DOHH2 (cell line): ENCODE data around the gene COPS7A.

Source experiments
- H3F3A ChIP-seq: fragments of 200-600 bp; sonication (generic), shearing (Covaris generic); 2 replicates; pipeline ENCODE4 v1.6.0; 2016; ENCODE audit warnings: antibody characterized with exemption, mild to moderate bottlenecking; ENCODE audit not compliant: control insufficient read depth, insufficient read depth
- H3K27ac ChIP-seq: fragments of 200-600 bp; sonication (generic); 2 replicates; pipeline ENCODE4 v1.5.1; 2014; ENCODE audit warnings: low read depth, mild to moderate bottlenecking, low read length, moderate library complexity
- H3K27me3 ChIP-seq: fragments of 200-600 bp; sonication (generic); 2 replicates; pipeline ENCODE4 v1.6.1; 2014; ENCODE audit warnings: mild to moderate bottlenecking, low read length, mixed read lengths; ENCODE audit not compliant: control insufficient read depth
- H3K36me3 ChIP-seq: fragments of 200-600 bp; sonication (generic); 2 replicates; pipeline ENCODE4 v1.6.1; 2014; ENCODE audit warnings: mild to moderate bottlenecking, low read length, moderate library complexity, mixed read lengths; ENCODE audit not compliant: control insufficient read depth
- H3K4me1 ChIP-seq: fragments of 200-600 bp; sonication (generic); 2 replicates; pipeline ENCODE4 v1.6.1; 2014; ENCODE audit warnings: mild to moderate bottlenecking, low read length, mixed read lengths; ENCODE audit not compliant: control insufficient read depth
- H3K4me2 ChIP-seq: fragments of 200-600 bp; sonication (generic); 2 replicates; pipeline ENCODE4 v1.6.0; 2014; ENCODE audit warnings: mild to moderate bottlenecking, low read length, moderate library complexity
- H3K4me3 ChIP-seq: fragments of 200-600 bp; sonication (generic); 2 replicates; pipeline ENCODE4 v1.5.1; 2014; ENCODE audit warnings: mild to moderate bottlenecking, low read length, mixed read lengths
- H3K79me2 ChIP-seq: fragments of 200-600 bp; sonication (generic); 2 replicates; pipeline ENCODE4 v1.6.1; 2014; ENCODE audit warnings: mild to moderate bottlenecking, low read length, mixed read lengths; ENCODE audit not compliant: control insufficient read depth
- H3K9me2 ChIP-seq: fragments of 200-600 bp; sonication (generic); replicated peaks from 2 replicates; pipeline ENCODE4 v1.6.1; 2014; ENCODE audit warnings: mild to moderate bottlenecking, low read length, mixed read lengths; ENCODE audit not compliant: control insufficient read depth
- H3K9me3 ChIP-seq: fragments of 200-600 bp; sonication (generic); 2 replicates; pipeline ENCODE4 v1.6.1; 2014; ENCODE audit warnings: antibody characterized with exemption, low read length, mixed read lengths; ENCODE audit not compliant: control insufficient read depth, insufficient read depth
- H4K20me1 ChIP-seq: fragments of 200-600 bp; sonication (generic); 2 replicates; pipeline ENCODE4 v1.6.0; 2014; ENCODE audit warnings: low read depth, mild to moderate bottlenecking, antibody characterized with exemption, low read length, moderate library complexity; ENCODE audit not compliant: control insufficient read depth, insufficient read depth
- EZH2phosphoT487 ChIP-seq: fragments of 200-600 bp; sonication (generic); IDR thresholded peaks from 2 replicates; pipeline ENCODE4 v1.6.1; 2017; ENCODE audit warnings: borderline replicate concordance, mild to moderate bottlenecking, antibody characterized with exemption, low read length, moderate library complexity, mixed read lengths
- TF ChIP-seq, protein P1 (sequence below): fragments of 200-600 bp; sonication (generic); IDR thresholded peaks from one replicate; pipeline ENCODE4 v1.5.1; 2014; ENCODE audit warnings: antibody characterized with exemption, mild to moderate bottlenecking, low read depth, low read length; ENCODE audit not compliant: poor library complexity, severe bottlenecking

COPS7A gene

DNA sequence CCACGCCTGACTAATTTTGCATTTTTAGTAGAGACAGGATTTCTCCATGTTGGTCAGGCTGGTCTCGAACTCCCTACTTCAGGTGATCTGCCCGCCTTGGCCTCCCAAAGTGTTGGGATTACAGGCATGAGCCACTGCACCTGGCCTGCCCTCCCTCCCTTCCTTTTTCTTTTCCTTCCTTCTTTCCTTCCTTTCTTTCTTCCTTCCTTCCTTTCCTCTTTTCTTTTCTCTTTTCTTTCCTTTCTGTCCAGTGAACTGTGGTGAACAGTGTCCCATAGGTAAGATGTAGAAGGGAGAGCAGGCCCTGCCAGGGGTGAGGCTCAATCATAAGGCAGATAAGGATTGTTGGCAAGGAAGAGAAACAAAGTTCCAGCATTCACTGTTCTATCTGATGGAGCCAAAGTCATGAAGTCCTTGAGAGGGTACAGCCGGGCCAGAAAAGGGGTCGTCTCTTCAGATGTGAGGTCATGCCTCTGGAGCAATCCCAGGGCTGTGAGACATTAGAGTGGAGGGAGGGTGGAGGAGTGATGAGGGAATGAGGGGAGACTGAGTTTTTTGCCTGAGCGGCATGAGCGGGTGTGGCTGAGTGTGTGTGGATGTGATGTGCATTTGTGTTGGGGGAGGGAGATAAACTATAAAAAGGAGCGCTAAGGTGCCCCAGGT, 33.3 kb downstream of the COPS7A start:
- H3F3A ChIP-seq, result no peaks in the 10 kb centered on the region
- H3K9me3 ChIP-seq, result no peaks in the 10 kb centered on the region
- H3K4me3 ChIP-seq, result no peak overlapping the region

DNA sequence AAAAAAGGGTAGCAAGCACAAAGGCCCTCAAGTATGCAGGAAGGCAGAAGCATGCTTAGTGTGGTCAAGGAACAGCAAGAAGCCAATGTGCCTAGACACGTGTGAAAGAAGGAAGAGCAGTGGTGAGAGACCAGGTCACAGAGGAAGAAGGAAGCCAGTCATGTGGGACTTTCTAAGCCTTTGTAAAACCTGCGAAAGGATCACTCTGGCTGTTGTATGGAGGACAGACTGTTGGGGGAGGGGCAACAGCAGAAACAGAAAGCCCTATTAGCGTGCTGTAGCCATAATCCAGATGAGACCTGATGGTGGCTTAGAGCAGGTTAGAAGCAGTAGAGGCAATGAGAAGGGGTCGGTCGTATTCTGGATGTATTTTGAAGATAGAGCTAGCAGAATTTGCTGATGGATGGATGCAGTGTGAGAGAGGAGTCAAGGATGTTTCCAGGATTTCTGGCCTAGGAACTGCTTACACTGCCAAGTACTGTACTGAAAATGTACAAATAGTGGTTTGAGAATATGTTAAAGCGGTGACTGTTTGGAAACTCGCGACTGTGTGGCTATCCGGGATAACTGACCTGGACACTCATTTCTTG, 34.8 kb downstream of the COPS7A start:
- Histone ChIP-seq H4K20me1 (no peaks in the 10 kb centered on the region), H3K9me2 (no peaks in the 10 kb centered on the region), H3K4me3 (peak overlapping the region; percentile 17; the same call in 1 of the 2 replicates), H3K4me2 (peak overlapping the region; percentile 50), H3K27ac (no peak overlapping the region), H3K9me3 (no peaks in the 10 kb centered on the region), H3K36me3 (no peaks in the 10 kb centered on the region), H3K27me3 (no peaks in the 10 kb centered on the region), H3K4me1 (peaks cover 27% of the 10 kb centered on the region), H3K79me2 (no peaks in the 10 kb centered on the region), H3F3A (0 out of 2 replicates have a peak, but pooled peaks cover 2% of the 10 kb centered on the region)
- TF ChIP-seq, protein P1, sequence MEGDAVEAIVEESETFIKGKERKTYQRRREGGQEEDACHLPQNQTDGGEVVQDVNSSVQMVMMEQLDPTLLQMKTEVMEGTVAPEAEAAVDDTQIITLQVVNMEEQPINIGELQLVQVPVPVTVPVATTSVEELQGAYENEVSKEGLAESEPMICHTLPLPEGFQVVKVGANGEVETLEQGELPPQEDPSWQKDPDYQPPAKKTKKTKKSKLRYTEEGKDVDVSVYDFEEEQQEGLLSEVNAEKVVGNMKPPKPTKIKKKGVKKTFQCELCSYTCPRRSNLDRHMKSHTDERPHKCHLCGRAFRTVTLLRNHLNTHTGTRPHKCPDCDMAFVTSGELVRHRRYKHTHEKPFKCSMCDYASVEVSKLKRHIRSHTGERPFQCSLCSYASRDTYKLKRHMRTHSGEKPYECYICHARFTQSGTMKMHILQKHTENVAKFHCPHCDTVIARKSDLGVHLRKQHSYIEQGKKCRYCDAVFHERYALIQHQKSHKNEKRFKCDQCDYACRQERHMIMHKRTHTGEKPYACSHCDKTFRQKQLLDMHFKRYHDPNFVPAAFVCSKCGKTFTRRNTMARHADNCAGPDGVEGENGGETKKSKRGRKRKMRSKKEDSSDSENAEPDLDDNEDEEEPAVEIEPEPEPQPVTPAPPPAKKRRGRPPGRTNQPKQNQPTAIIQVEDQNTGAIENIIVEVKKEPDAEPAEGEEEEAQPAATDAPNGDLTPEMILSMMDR, result no peak
- no peak for TF ChIP-seq EZH2phosphoT487

More for the DNA sequence above, 33.3 kb downstream of the COPS7A start:
- Histone ChIP-seq H4K20me1 (no peaks in the 10 kb centered on the region), H3K79me2 (peaks cover 7% of the 10 kb centered on the region), H3K9me2 (no peaks in the 10 kb centered on the region), H3K27me3 (no peaks in the 10 kb centered on the region), H3K27ac (no peak overlapping the region), H3K36me3 (no peaks in the 10 kb centered on the region), H3K4me1 (peaks cover 31% of the 10 kb centered on the region), H3K4me2 (no peak overlapping the region)
- TF ChIP-seq, protein P1, result no peak
- TF ChIP-seq EZH2phosphoT487, result no peak

DNA sequence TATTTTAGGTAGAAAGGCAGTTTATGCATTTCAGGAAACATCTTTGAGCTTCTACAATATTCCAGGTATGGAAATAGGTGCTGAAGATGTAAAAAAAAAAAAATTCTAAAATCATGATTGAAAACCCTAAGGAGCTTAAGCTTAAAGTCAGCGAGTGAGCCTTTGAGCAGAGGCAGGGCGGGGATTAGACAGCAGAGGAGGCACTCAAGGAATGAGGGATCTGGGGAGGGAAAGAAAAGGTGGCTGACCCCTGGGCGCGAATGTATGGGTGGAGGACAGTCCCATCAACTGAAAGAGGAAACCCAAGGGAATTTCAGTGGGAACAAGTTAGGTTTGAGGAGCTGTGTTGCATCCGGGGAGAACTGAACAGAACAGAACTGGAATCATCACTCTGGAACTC, 35.9 kb downstream of the COPS7A start:
- Histone ChIP-seq H4K20me1 (no peaks in the 10 kb centered on the region), H3K4me3 (no peak overlapping the region), H3K79me2 (no peaks in the 10 kb centered on the region), H3F3A (peaks cover 2% of the 10 kb centered on the region; the same call in 1 of the 2 replicates), H3K36me3 (no peaks in the 10 kb centered on the region), H3K9me3 (no peaks in the 10 kb centered on the region), H3K4me2 (no peak overlapping the region), H3K9me2 (no peaks in the 10 kb centered on the region), H3K27me3 (no peaks in the 10 kb centered on the region), H3K27ac (no peak overlapping the region), H3K4me1 (peaks cover 28% of the 10 kb centered on the region)
- TF ChIP-seq, protein P1, result no peak
- no peak for TF ChIP-seq EZH2phosphoT487
